ENCODE results near the gene COPB2.
A peak's percentile ranks its signal among the peaks of the same experiment; 100 is the strongest.

DNA sequence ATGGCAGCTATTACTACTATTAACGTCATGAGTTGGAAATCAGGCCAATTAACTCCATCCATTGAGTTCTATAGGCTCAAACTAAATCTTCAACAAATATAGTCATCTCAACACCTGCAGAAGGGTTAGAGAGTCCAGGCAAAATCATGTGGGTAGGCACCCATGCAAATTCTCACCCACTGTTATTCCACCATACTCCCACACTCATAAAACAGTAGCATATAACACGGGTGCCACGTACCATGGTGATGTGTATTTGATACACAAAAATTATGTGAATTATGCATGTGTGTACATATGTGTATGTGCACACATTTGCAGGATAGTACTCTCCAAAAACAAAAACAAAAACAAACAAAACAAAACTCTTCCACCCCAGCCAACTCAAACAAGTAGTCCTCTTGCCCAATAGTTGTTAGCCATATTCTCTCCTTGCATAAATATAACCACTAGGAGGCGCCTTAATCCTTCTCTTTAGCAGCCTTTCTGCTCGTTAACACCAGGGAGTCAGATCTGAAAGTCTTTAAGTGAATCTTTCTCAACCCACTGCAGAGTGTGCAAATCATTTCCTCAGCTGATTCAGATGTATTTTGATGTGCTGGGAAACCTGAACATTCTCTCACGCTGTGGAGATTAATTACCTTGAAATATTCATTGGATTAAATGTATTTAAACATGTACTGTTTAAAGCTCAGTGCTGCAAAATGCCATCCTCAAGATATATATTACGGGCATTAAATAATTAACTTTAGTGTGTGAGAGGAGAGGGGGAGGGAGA, 38.0 kb upstream of the COPB2 start:
- TF ChIP-seq, protein P1, sequence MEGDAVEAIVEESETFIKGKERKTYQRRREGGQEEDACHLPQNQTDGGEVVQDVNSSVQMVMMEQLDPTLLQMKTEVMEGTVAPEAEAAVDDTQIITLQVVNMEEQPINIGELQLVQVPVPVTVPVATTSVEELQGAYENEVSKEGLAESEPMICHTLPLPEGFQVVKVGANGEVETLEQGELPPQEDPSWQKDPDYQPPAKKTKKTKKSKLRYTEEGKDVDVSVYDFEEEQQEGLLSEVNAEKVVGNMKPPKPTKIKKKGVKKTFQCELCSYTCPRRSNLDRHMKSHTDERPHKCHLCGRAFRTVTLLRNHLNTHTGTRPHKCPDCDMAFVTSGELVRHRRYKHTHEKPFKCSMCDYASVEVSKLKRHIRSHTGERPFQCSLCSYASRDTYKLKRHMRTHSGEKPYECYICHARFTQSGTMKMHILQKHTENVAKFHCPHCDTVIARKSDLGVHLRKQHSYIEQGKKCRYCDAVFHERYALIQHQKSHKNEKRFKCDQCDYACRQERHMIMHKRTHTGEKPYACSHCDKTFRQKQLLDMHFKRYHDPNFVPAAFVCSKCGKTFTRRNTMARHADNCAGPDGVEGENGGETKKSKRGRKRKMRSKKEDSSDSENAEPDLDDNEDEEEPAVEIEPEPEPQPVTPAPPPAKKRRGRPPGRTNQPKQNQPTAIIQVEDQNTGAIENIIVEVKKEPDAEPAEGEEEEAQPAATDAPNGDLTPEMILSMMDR (IDR thresholded peaks at IDR 0.05), result peak in 5 of 7 experiments; percentile 70 to 81 (median 78)
- TF ChIP-seq POLR2AphosphoS5 (IDR thresholded peaks at IDR 0.05), result no peak
- no peak for TF ChIP-seq EP300 (IDR thresholded peaks at IDR 0.05)
- TF ChIP-seq POLR2A (IDR thresholded peaks at IDR 0.05), result no peak
